WTC11 (cell line): ENCODE measurements around the gene TRIP11. TPM values are rescaled to one million over a fixed set of nuclear protein-coding genes. Genes with fewer than 3 reads are reported as not detected.
A peak's percentile ranks its signal among the peaks of the same experiment; 100 is the strongest.

Experiments used
- ATAC-seq: fragments of 200-7000 bp; cut with Tn5 transposase; 2 replicates; pipeline ENCODE4 v1.10.0; 2021; ENCODE audit warnings: mild to moderate bottlenecking, moderate library complexity
- CTCF ChIA-PET: fragments of 300-600 bp; sonication (Branson Sonifier 250); formaldehyde crosslinking; loops from one replicate; lab custom pipeline; 2021; ENCODE audit warnings: antibody characterized with exemption; lab: Charles Lee
- POLR2A ChIA-PET: fragments of 350-600 bp; sonication (Branson Sonifier 250); formaldehyde crosslinking; loops from one replicate; lab custom pipeline; 2021; ENCODE audit warnings: antibody characterized with exemption; lab: Charles Lee
- DNase-seq: peaks from one replicate; pipeline ENCODE4 v3.0.0; 2021; ENCODE audit warnings: low spot score
- H3K27ac Mint-ChIP-seq: 2 replicates; pipeline ENCODE4 v1.8.0; 2021; ENCODE audit warnings: mixed read lengths
- H3K27me3 Mint-ChIP-seq: 2 replicates; pipeline ENCODE4 v1.8.0; 2021; ENCODE audit warnings: low read depth, mild to moderate bottlenecking, moderate library complexity, mixed read lengths
- H3K36me3 Mint-ChIP-seq: 2 replicates; pipeline ENCODE4 v1.8.0; 2021; ENCODE audit warnings: mixed read lengths
- H3K4me1 Mint-ChIP-seq: 2 replicates; pipeline ENCODE4 v1.8.0; 2022; ENCODE audit warnings: mixed read lengths
- H3K4me3 Mint-ChIP-seq: 2 replicates; pipeline ENCODE4 v1.8.0; 2021; ENCODE audit warnings: mild to moderate bottlenecking, moderate library complexity, mixed read lengths
- H3K9me3 Mint-ChIP-seq: 2 replicates; pipeline ENCODE4 v1.8.0; 2021; ENCODE audit warnings: mixed read lengths
- EMX1 ChIP-seq: fragments of 250-450 bp; sonication (Bioruptor Pico); IDR thresholded peaks from 2 replicates; pipeline ENCODE4 v1.8.0; 2021; ENCODE audit warnings: mild to moderate bottlenecking
- FOXP1 ChIP-seq: sonication (generic); formaldehyde crosslinking; IDR thresholded peaks from 2 replicates; pipeline ENCODE4 v1.8.0; 2022; ENCODE audit warnings: missing genetic modification reagents, mild to moderate bottlenecking, moderate library complexity, borderline replicate concordance
- MYBL2 ChIP-seq: sonication (generic); formaldehyde crosslinking; IDR thresholded peaks from 2 replicates; pipeline ENCODE4 v1.8.1; 2023; ENCODE audit warnings: mild to moderate bottlenecking, moderate library complexity, missing genetic modification reagents
- PRRX2 ChIP-seq: fragments of 250-450 bp; sonication (Bioruptor Pico); IDR thresholded peaks from 2 replicates; pipeline ENCODE4 v1.8.0; 2021; ENCODE audit warnings: mild to moderate bottlenecking
- SMAD3 ChIP-seq: sonication (generic); formaldehyde crosslinking; IDR thresholded peaks from 2 replicates; pipeline ENCODE4 v1.8.0; 2022; ENCODE audit warnings: missing genetic modification reagents, mild to moderate bottlenecking, borderline replicate concordance
- SMAD4 ChIP-seq: sonication (generic); formaldehyde crosslinking; IDR thresholded peaks from 2 replicates; pipeline ENCODE4 v1.8.0; 2022; ENCODE audit warnings: mild to moderate bottlenecking, missing genetic modification reagents
- ZBTB21 ChIP-seq: sonication (generic); formaldehyde crosslinking; IDR thresholded peaks from 2 replicates; pipeline ENCODE4 v1.8.1; 2023; ENCODE audit warnings: mild to moderate bottlenecking, missing genetic modification reagents, borderline replicate concordance
- ZNF121 ChIP-seq: sonication (generic); formaldehyde crosslinking; IDR thresholded peaks from 2 replicates; pipeline ENCODE4 v1.8.0; 2023; ENCODE audit warnings: missing genetic modification reagents
- ZNF416 ChIP-seq: fragments of 250-450 bp; sonication (Bioruptor Pico); IDR thresholded peaks from 2 replicates; pipeline ENCODE4 v1.9.0; 2021; ENCODE audit warnings: mild to moderate bottlenecking, inconsistent platforms
- total RNA-seq: library from RNA; stranded (reverse); gene quantifications from 3 replicates; pipeline ENCODE4 v1.2.3, GENCODE V29; 2021
- TF ChIP-seq, protein P1 (sequence below): sonication (generic); formaldehyde crosslinking; IDR thresholded peaks from 2 replicates; pipeline ENCODE4 v1.8.0; 2022; ENCODE audit warnings: missing genetic modification reagents
- TF ChIP-seq, protein P2 (sequence below): sonication (generic); formaldehyde crosslinking; IDR thresholded peaks from 2 replicates; pipeline ENCODE4 v1.8.0; 2023; ENCODE audit warnings: missing genetic modification reagents, mild to moderate bottlenecking, borderline replicate concordance
- TF ChIP-seq, protein P3 (sequence below): sonication (generic); formaldehyde crosslinking; IDR thresholded peaks from 2 replicates; pipeline ENCODE4 v1.8.0; 2023; ENCODE audit warnings: mild to moderate bottlenecking, missing genetic modification reagents
- TF ChIP-seq, protein P4 (sequence below): fragments of 250-450 bp; sonication (Bioruptor Pico); conservative IDR thresholded peaks from 2 replicates; pipeline ENCODE4 v1.9.0; 2021; ENCODE audit warnings: mild to moderate bottlenecking
- TF ChIP-seq, protein P5 (sequence below): sonication (generic); formaldehyde crosslinking; IDR thresholded peaks from 2 replicates; pipeline ENCODE4 v1.8.1; 2023; ENCODE audit warnings: mild to moderate bottlenecking, missing genetic modification reagents

Gene TRIP11
- total RNA-seq, 1 experiment from 2014 or later, result 34.4 TPM

DNA sequence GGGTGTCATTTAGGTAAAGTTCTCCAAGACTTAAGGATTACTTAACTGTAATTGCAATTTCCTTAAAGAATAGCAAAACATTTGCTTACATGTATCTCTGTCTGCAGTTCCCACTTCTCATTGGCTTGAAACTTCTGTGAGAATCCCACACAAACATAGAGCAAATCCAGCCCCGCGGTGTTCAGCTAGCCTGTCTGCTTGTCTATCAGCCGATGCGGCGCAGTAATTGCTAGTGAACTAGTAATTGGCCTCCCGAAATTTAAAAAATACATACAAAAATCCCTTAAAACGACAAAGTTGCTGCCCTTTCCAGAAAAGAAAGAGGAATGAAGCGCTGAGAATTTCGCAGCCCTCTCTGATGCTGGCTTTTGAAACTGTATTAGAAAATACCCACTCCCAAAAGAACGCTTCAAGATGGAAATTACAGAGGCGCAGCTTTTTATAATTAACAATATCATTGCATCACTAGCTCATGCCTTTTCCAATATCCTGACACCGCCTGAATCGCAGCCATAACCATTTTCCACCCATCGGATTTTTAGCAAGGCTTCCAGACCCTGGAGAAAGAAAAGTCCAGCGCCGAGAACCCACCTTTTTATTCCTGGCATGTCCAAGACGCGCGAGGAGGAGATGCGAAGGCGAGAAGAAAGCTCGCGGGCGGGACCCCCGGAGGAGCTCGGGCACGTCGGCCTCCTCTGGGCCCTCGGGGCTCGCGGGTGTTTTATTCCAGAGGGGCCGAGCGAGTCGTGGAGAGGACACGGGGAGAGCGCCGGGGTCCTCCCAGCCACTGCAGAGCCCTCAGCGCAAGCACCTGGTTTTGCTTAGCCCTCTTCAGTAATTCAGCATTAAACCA lies 93.0 kb downstream of the TRIP11 start (continued):
- TF ChIP-seq, protein P1, sequence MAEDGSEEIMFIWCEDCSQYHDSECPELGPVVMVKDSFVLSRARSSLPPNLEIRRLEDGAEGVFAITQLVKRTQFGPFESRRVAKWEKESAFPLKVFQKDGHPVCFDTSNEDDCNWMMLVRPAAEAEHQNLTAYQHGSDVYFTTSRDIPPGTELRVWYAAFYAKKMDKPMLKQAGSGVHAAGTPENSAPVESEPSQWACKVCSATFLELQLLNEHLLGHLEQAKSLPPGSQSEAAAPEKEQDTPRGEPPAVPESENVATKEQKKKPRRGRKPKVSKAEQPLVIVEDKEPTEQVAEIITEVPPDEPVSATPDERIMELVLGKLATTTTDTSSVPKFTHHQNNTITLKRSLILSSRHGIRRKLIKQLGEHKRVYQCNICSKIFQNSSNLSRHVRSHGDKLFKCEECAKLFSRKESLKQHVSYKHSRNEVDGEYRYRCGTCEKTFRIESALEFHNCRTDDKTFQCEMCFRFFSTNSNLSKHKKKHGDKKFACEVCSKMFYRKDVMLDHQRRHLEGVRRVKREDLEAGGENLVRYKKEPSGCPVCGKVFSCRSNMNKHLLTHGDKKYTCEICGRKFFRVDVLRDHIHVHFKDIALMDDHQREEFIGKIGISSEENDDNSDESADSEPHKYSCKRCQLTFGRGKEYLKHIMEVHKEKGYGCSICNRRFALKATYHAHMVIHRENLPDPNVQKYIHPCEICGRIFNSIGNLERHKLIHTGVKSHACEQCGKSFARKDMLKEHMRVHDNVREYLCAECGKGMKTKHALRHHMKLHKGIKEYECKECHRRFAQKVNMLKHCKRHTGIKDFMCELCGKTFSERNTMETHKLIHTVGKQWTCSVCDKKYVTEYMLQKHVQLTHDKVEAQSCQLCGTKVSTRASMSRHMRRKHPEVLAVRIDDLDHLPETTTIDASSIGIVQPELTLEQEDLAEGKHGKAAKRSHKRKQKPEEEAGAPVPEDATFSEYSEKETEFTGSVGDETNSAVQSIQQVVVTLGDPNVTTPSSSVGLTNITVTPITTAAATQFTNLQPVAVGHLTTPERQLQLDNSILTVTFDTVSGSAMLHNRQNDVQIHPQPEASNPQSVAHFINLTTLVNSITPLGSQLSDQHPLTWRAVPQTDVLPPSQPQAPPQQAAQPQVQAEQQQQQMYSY (CRISPR knock-in tag), result no peak
- TF ChIP-seq, protein P2, sequence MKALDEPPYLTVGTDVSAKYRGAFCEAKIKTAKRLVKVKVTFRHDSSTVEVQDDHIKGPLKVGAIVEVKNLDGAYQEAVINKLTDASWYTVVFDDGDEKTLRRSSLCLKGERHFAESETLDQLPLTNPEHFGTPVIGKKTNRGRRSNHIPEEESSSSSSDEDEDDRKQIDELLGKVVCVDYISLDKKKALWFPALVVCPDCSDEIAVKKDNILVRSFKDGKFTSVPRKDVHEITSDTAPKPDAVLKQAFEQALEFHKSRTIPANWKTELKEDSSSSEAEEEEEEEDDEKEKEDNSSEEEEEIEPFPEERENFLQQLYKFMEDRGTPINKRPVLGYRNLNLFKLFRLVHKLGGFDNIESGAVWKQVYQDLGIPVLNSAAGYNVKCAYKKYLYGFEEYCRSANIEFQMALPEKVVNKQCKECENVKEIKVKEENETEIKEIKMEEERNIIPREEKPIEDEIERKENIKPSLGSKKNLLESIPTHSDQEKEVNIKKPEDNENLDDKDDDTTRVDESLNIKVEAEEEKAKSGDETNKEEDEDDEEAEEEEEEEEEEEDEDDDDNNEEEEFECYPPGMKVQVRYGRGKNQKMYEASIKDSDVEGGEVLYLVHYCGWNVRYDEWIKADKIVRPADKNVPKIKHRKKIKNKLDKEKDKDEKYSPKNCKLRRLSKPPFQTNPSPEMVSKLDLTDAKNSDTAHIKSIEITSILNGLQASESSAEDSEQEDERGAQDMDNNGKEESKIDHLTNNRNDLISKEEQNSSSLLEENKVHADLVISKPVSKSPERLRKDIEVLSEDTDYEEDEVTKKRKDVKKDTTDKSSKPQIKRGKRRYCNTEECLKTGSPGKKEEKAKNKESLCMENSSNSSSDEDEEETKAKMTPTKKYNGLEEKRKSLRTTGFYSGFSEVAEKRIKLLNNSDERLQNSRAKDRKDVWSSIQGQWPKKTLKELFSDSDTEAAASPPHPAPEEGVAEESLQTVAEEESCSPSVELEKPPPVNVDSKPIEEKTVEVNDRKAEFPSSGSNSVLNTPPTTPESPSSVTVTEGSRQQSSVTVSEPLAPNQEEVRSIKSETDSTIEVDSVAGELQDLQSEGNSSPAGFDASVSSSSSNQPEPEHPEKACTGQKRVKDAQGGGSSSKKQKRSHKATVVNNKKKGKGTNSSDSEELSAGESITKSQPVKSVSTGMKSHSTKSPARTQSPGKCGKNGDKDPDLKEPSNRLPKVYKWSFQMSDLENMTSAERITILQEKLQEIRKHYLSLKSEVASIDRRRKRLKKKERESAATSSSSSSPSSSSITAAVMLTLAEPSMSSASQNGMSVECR, result no peak
- TF ChIP-seq, protein P3, sequence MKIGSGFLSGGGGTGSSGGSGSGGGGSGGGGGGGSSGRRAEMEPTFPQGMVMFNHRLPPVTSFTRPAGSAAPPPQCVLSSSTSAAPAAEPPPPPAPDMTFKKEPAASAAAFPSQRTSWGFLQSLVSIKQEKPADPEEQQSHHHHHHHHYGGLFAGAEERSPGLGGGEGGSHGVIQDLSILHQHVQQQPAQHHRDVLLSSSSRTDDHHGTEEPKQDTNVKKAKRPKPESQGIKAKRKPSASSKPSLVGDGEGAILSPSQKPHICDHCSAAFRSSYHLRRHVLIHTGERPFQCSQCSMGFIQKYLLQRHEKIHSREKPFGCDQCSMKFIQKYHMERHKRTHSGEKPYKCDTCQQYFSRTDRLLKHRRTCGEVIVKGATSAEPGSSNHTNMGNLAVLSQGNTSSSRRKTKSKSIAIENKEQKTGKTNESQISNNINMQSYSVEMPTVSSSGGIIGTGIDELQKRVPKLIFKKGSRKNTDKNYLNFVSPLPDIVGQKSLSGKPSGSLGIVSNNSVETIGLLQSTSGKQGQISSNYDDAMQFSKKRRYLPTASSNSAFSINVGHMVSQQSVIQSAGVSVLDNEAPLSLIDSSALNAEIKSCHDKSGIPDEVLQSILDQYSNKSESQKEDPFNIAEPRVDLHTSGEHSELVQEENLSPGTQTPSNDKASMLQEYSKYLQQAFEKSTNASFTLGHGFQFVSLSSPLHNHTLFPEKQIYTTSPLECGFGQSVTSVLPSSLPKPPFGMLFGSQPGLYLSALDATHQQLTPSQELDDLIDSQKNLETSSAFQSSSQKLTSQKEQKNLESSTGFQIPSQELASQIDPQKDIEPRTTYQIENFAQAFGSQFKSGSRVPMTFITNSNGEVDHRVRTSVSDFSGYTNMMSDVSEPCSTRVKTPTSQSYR, result no peak
- TF ChIP-seq PRRX2 (CRISPR knock-in tag) (no peak), MYBL2 (CRISPR knock-in tag) (no peak), SMAD3 (no peak), EMX1 (CRISPR knock-in tag) (no peak), ZNF416 (CRISPR knock-in tag) (no peak), ZNF121 (no peak)

DNA sequence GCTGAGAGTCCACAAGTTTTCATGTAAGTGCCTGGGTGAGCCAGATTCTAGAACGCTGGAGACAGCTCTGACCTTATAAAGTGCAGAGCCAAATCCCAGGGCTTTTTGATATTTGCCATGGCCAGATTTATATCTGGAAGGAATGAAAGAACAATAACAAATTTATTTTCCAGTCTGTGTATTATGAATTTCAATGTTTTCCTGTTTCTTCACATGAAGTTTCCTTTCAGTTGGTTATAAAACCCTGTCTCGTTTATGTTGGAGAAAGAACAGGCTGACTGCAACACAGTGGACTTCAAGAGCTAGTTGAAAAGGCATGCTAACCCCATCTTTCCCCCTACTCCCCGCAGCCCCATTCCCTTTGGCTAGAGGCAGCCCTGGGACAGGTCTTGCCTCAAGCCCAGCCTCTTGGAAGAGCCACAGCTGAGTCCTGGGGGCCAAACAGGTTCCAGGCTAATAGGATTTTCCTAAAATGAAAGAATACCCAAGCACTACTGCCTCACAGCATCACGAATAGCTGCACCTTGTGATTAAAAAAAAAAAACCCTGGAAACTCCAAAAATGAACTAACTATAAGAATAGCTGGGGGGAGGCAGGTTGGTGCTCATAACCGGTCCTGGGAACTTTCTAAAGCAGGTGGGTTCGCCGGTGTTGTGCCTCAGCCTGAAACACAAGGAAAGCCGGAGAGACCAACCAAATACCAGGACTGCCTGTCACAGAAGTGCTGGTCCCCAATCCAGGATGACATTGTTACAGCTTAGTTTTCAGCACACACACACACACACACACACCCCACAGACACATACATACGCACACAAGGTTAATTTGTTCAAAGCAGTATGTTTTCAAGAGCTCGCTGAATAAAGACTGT lies 93.9 kb downstream of the TRIP11 start:
- Mint-ChIP-seq H3K4me3 (peak overlapping the region; percentile 83), H3K27ac (no peak overlapping the region), H3K9me3 (no peaks in the 10 kb centered on the region), H3K4me1 (peaks cover 21% of the 10 kb centered on the region), H3K36me3 (no peaks in the 10 kb centered on the region), H3K27me3 (peaks cover 39% of the 10 kb centered on the region)
- DNase-seq (no peak), ATAC-seq (no peak)
- ChIA-PET CTCF (interaction anchor here (0.7 to 1.8 kb wide), 5 partner anchors 35 to 591 kb away, joined by 3 to 11 read pairs (median 4); partner anchors contain the start of gene ATXN3), POLR2A (no interaction called here)
- TF ChIP-seq SMAD4, result no peak

DNA sequence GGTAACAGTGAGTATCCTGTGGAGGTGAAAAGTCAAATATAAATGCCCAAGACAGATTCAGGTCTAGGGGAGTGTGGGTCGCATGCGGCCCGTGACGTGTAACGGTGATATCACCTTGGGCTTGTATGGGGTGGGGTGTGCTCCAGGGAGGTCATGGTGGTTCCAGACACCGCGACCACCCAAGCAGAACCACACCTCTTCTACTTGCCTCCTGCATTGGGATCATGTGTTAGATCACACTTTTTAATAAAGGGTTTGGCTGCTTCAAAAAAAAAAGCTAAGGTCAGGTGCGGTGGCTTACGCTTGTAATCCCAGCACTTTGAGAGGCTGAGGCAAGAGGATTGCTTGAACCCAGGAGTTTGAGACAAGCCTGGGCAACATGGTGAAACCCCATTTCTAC lies 96.9 kb downstream of the TRIP11 start:
- no peak overlapping the region for H3K4me3 Mint-ChIP-seq
- no peak overlapping the region for H3K27ac Mint-ChIP-seq
- no peaks in the 10 kb centered on the region for H3K36me3 Mint-ChIP-seq
- no peak for ATAC-seq
- peaks cover 10% of the 10 kb centered on the region for H3K9me3 Mint-ChIP-seq
- CTCF ChIA-PET, result interaction anchor here (1.2 kb wide), 1 partner anchor 54 kb away, joined by 6 read pairs; no protein-coding TSS in a partner anchor
- peaks cover 24% of the 10 kb centered on the region for H3K27me3 Mint-ChIP-seq
- POLR2A ChIA-PET, result no interaction called here
- DNase-seq, result no peak
- peaks cover 14% of the 10 kb centered on the region for H3K4me1 Mint-ChIP-seq
- TF ChIP-seq, protein P4, sequence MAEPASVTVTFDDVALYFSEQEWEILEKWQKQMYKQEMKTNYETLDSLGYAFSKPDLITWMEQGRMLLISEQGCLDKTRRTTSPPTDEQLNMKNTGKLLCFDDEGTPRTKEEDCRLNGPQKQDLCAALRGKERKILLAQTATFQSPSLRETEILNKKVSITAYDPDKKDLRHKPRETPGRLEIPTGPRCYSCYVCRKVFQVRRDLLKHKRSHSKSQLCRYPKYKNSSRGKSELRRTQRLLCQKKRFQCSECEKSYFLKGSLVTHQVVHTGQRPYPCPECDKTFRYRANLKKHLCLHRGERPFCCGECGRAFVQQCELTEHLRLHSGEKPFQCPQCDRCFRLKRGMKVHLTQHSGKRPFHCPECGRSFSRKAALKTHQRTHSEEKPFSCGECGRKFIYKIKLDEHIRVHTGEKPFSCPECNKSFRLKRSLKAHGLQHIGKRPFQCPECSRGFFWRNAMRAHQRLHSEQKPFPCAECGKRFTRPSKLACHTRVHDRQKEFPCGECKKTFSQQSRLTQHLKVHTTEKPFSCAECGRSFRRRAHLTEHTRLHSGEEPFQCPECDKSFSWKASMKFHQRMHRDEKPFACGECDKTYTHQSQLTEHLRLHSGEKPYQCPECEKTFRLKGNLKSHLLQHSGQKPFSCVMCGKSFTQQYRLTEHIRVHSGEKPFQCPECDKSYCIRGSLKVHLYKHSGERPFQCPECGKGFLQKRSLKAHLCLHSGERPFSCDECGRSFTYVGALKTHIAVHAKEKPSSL (CRISPR knock-in tag), result no peak
- no peak for TF ChIP-seq ZBTB21 (CRISPR knock-in tag)
- TF ChIP-seq, protein P5, sequence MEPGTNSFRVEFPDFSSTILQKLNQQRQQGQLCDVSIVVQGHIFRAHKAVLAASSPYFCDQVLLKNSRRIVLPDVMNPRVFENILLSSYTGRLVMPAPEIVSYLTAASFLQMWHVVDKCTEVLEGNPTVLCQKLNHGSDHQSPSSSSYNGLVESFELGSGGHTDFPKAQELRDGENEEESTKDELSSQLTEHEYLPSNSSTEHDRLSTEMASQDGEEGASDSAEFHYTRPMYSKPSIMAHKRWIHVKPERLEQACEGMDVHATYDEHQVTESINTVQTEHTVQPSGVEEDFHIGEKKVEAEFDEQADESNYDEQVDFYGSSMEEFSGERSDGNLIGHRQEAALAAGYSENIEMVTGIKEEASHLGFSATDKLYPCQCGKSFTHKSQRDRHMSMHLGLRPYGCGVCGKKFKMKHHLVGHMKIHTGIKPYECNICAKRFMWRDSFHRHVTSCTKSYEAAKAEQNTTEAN (CRISPR knock-in tag), result no peak
- TF ChIP-seq FOXP1 (CRISPR knock-in tag), result no peak
